Neural cell (in vitro differentiated cells): ENCODE data around the gene ATXN7L1.

ENCODE experiments used
- CTCF ChIP-seq: fragments of 450-650 bp; IDR thresholded peaks from 2 replicates; pipeline ENCODE4 v1.5.1; 2014; ENCODE audit warnings: antibody characterized with exemption, mild to moderate bottlenecking, moderate library complexity; ENCODE audit not compliant: poor library complexity, severe bottlenecking
- EP300 ChIP-seq: fragments of 450-650 bp; conservative IDR thresholded peaks from 2 replicates; pipeline ENCODE4 v1.6.1; 2014; ENCODE audit warnings: antibody characterized with exemption, mild to moderate bottlenecking, moderate library complexity; ENCODE audit not compliant: poor library complexity, severe bottlenecking
- EZH2 ChIP-seq: fragments of 200-600, 300-800 bp; shearing (Covaris generic), sonication (generic); IDR thresholded peaks from 2 replicates; pipeline ENCODE4 v1.6.1; 2014; ENCODE audit warnings: antibody characterized with exemption, low read length, borderline replicate concordance, mild to moderate bottlenecking; ENCODE audit not compliant: insufficient read depth, poor library complexity, severe bottlenecking
- POLR2AphosphoS5 ChIP-seq: IDR thresholded peaks from 2 replicates; pipeline ENCODE4 v1.6.1; 2012
- RAD21 ChIP-seq: fragments of 450-650 bp; conservative IDR thresholded peaks from 2 replicates; pipeline ENCODE4 v1.6.1; 2014; ENCODE audit warnings: antibody characterized with exemption, mild to moderate bottlenecking, moderate library complexity

DNA sequence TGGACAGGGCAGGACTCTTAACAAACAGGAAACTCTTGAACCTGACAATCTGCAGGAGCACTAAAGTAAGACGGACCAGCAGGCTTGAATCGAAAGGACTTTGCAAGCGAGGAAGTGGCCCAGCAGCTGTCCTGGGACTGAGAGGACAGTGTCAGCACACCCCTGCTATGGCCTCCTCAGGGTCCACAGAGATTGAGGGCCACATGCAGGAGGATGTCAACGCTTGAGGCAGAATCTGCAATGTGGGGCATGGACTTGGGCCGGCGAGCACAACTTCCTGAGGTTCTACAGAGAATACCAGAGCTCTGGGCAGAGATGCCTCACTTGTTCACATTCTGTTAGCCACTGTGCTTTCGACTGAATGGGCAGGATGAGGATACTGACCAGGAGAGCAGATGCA, 210.7 kb downstream of the ATXN7L1 start:
- no peak for TF ChIP-seq CTCF
- no peak for TF ChIP-seq RAD21
- TF ChIP-seq EP300 = no peak
- no peak for TF ChIP-seq POLR2AphosphoS5
- TF ChIP-seq EZH2 = no peak
